Umbilical cord (tissue), 2 donors: ENCODE measurements around the gene OPCML. TPM values are rescaled to one million over a fixed set of nuclear protein-coding genes. Genes with fewer than 3 reads are reported as not detected.

ENCODE experiments used
- DNase-seq: peaks from one replicate; pipeline ENCODE4 v3.0.0-alpha.2; 2015; ENCODE audit warnings: low spot score
- total RNA-seq: library from RNA; depleted of rRNA; stranded (reverse); fragments of >200 nt; gene quantifications from one replicate; pipeline ENCODE4 v1.2.3, GENCODE V29; 2014; ENCODE audit warnings: low replicate concordance; ENCODE audit not compliant: insufficient read depth

Gene OPCML
- total RNA-seq, 1 donor from 2014 or later = 4.8 TPM

GRCh38 chr11:133361689-133361994, 170.7 kb downstream of the OPCML start:
- DNase-seq = no peak

GRCh38 chr11:133360860-133361688, 171.2 kb downstream of the OPCML start:
- DNase-seq = no peak

- no peak for DNase-seq
Measured at GRCh38 chr11:133355095-133355494, 177.2 kb downstream of the OPCML start.

- no peak for DNase-seq
Measured at GRCh38 chr11:133354069-133354468, 178.2 kb downstream of the OPCML start.

GRCh38 chr11:133350045-133350444, 182.3 kb downstream of the OPCML start:
- DNase-seq = no peak

- DNase-seq = no peak
Measured at GRCh38 chr11:133347988-133348387, 184.3 kb downstream of the OPCML start.

GRCh38 chr11:133346137-133346536, 186.2 kb downstream of the OPCML start:
- no peak for DNase-seq

GRCh38 chr11:133343951-133344350, 188.3 kb downstream of the OPCML start:
- no peak for DNase-seq

GRCh38 chr11:133339495-133340140, 192.7 kb downstream of the OPCML start:
- DNase-seq = no peak

GRCh38 chr11:133338588-133338987, 193.7 kb downstream of the OPCML start:
- DNase-seq = no peak

- no peak for DNase-seq
Measured at GRCh38 chr11:133337951-133338418, 194.3 kb downstream of the OPCML start.

- no peak for DNase-seq
Measured at GRCh38 chr11:133337193-133337592, 195.1 kb downstream of the OPCML start.

- no peak for DNase-seq
Measured at GRCh38 chr11:133331031-133331430, 201.3 kb downstream of the OPCML start.

GRCh38 chr11:133326849-133327248, 205.5 kb downstream of the OPCML start:
- DNase-seq = no peak

- no peak for DNase-seq
Measured at GRCh38 chr11:133326332-133326731, 206.0 kb downstream of the OPCML start.

GRCh38 chr11:133325711-133326110, 206.6 kb downstream of the OPCML start:
- DNase-seq = no peak

GRCh38 chr11:133323354-133323753, 208.9 kb downstream of the OPCML start:
- no peak for DNase-seq

GRCh38 chr11:133318221-133318620, 214.1 kb downstream of the OPCML start:
- DNase-seq = no peak

GRCh38 chr11:133311230-133311629, 221.1 kb downstream of the OPCML start:
- no peak for DNase-seq

GRCh38 chr11:133306019-133306418, 226.3 kb downstream of the OPCML start:
- DNase-seq = no peak

GRCh38 chr11:133305208-133305956, 226.9 kb downstream of the OPCML start:
- DNase-seq = no peak

- no peak for DNase-seq
Measured at GRCh38 chr11:133303262-133303661, 229.0 kb downstream of the OPCML start.
